ENCODE results near the gene SCGB1C1.

GRCh38 chr11:241634-242033 lies 48.8 kb downstream of the SCGB1C1 start:
- TF ChIP-seq BACH1 (IDR thresholded peaks at IDR 0.05; ENCODE audit: low read length), result no peak
- TF ChIP-seq POLR2AphosphoS5 (IDR thresholded peaks at IDR 0.05; ENCODE audit: low read depth, low read length), result no peak
- TF ChIP-seq CTCF (IDR thresholded peaks at IDR 0.05; ENCODE audit: control extremely low read depth in 1 of 3, insufficient read depth in 1 of 3, low read depth in 1 of 3, low read length in 3 of 3), result no peak
- no peak for TF ChIP-seq NRF1 (IDR thresholded peaks at IDR 0.05; ENCODE audit: low read depth, low read length)
- no peak for TF ChIP-seq EZH2 (IDR thresholded peaks at IDR 0.05; ENCODE audit: low read depth, low read length, severe bottlenecking)

Data from H1 (cell line).